Activated naive CD8-positive, alpha-beta T cell treated with anti-CD3 and anti-CD28 coated beads, Interleukin-2, amount 50 U/mL, for 24 hours (primary cell): ENCODE measurements around the gene LSM5.

Experiments used
- ATAC-seq: fragments of 150-1000 bp; cut with Tn5 transposase; one replicate; pipeline ENCODE4 v1.10.0; 2021
- DNase-seq: peaks from one replicate; pipeline ENCODE4 v3.0.0; 2021
- H3K27ac Mint-ChIP-seq: one replicate; pipeline ENCODE4 v1.8.0; 2021; ENCODE audit warnings: mild to moderate bottlenecking, mixed read lengths
- H3K27me3 Mint-ChIP-seq: one replicate; pipeline ENCODE4 v1.8.0; 2021; ENCODE audit warnings: mixed read lengths
- H3K36me3 Mint-ChIP-seq: one replicate; pipeline ENCODE4 v1.8.0; 2021; ENCODE audit warnings: low read depth, mixed read lengths
- H3K4me1 Mint-ChIP-seq: one replicate; pipeline ENCODE4 v1.8.0; 2021; ENCODE audit warnings: mixed read lengths
- H3K4me3 Mint-ChIP-seq: one replicate; pipeline ENCODE4 v1.8.0; 2021; ENCODE audit warnings: mild to moderate bottlenecking, moderate library complexity, mixed read lengths
- H3K9me3 Mint-ChIP-seq: one replicate; pipeline ENCODE4 v1.8.0; 2021; ENCODE audit warnings: mixed read lengths

Gene LSM5

GRCh38 chr7:32490127-32490796 is at the start of gene LSM5:
Gene LSM5, minus strand, starts transcription at chr7:32490380. Its CDS starts 15 bp downstream, at chr7:32490365.
- DNase-seq, result peak; percentile 87
- peak; percentile 82 for ATAC-seq
- H3K4me1 Mint-ChIP-seq, result peaks cover 31% of the 10 kb centered on the region
- H3K27me3 Mint-ChIP-seq, result no peaks in the 10 kb centered on the region
- H3K4me3 Mint-ChIP-seq, result peak within 1 kb of the TSS; percentile 86
- H3K36me3 Mint-ChIP-seq, result peaks cover 24% of the 10 kb centered on the region
- H3K9me3 Mint-ChIP-seq, result no peaks in the 10 kb centered on the region
- peak within 1 kb of the TSS; percentile 88 for H3K27ac Mint-ChIP-seq

GRCh38 chr7:32539366-32539765 is 49.2 kb upstream of the LSM5 start:
- peaks cover 38% of the 10 kb centered on the region for H3K4me1 Mint-ChIP-seq
- no peak for DNase-seq
- ATAC-seq, result no peak
- H3K27ac Mint-ChIP-seq, result no peak overlapping the region
- no peaks in the 10 kb centered on the region for H3K27me3 Mint-ChIP-seq
- no peaks in the 10 kb centered on the region for H3K9me3 Mint-ChIP-seq
- no peak overlapping the region for H3K4me3 Mint-ChIP-seq
- H3K36me3 Mint-ChIP-seq, result peaks cover 28% of the 10 kb centered on the region

- ATAC-seq (no peak), DNase-seq (no peak)
- no peak overlapping the region for H3K4me3 Mint-ChIP-seq
- no peaks in the 10 kb centered on the region for H3K27me3 Mint-ChIP-seq
- H3K9me3 Mint-ChIP-seq, result no peaks in the 10 kb centered on the region
- H3K27ac Mint-ChIP-seq, result no peak overlapping the region
- peaks cover 40% of the 10 kb centered on the region for H3K4me1 Mint-ChIP-seq
- H3K36me3 Mint-ChIP-seq, result peaks cover 18% of the 10 kb centered on the region
These were observed 47.6 kb upstream of the LSM5 start for GRCh38 chr7:32537760-32538159.

- Mint-ChIP-seq H3K36me3 (peaks cover 21% of the 10 kb centered on the region), H3K4me1 (peaks cover 44% of the 10 kb centered on the region), H3K4me3 (no peak overlapping the region), H3K27me3 (no peaks in the 10 kb centered on the region), H3K27ac (peak overlapping the region; percentile 28), H3K9me3 (no peaks in the 10 kb centered on the region)
- DNase-seq, result no peak
- ATAC-seq, result peak; percentile 30
These were observed 46.4 kb upstream of the LSM5 start for GRCh38 chr7:32536585-32536984.

GRCh38 chr7:32536016-32536415 is 45.8 kb upstream of the LSM5 start:
- H3K4me1 Mint-ChIP-seq, result peaks cover 44% of the 10 kb centered on the region
- peaks cover 24% of the 10 kb centered on the region for H3K36me3 Mint-ChIP-seq
- ATAC-seq, result peak; percentile 55
- no peak for DNase-seq
- H3K27ac Mint-ChIP-seq, result peak overlapping the region; percentile 28
- no peaks in the 10 kb centered on the region for H3K27me3 Mint-ChIP-seq
- H3K9me3 Mint-ChIP-seq, result no peaks in the 10 kb centered on the region
- no peak overlapping the region for H3K4me3 Mint-ChIP-seq

GRCh38 chr7:32535162-32535702 is 45.1 kb upstream of the LSM5 start:
- Mint-ChIP-seq H3K27ac (peak overlapping the region; percentile 28), H3K36me3 (peaks cover 26% of the 10 kb centered on the region), H3K9me3 (no peaks in the 10 kb centered on the region), H3K4me3 (no peak overlapping the region), H3K4me1 (peaks cover 41% of the 10 kb centered on the region), H3K27me3 (no peaks in the 10 kb centered on the region)
- no peak for ATAC-seq
- no peak for DNase-seq

GRCh38 chr7:32533276-32534029 is 43.3 kb upstream of the LSM5 start:
- H3K4me1 Mint-ChIP-seq, result peaks cover 35% of the 10 kb centered on the region
- H3K27ac Mint-ChIP-seq, result no peak overlapping the region
- no peaks in the 10 kb centered on the region for H3K9me3 Mint-ChIP-seq
- peaks cover 22% of the 10 kb centered on the region for H3K36me3 Mint-ChIP-seq
- H3K27me3 Mint-ChIP-seq, result no peaks in the 10 kb centered on the region
- ATAC-seq, result no peak
- no peak for DNase-seq
- no peak overlapping the region for H3K4me3 Mint-ChIP-seq

GRCh38 chr7:32532716-32533115 is 42.5 kb upstream of the LSM5 start:
- DNase-seq (no peak), ATAC-seq (no peak)
- no peaks in the 10 kb centered on the region for H3K27me3 Mint-ChIP-seq
- H3K36me3 Mint-ChIP-seq, result peaks cover 25% of the 10 kb centered on the region
- no peak overlapping the region for H3K27ac Mint-ChIP-seq
- H3K4me1 Mint-ChIP-seq, result peaks cover 41% of the 10 kb centered on the region
- H3K4me3 Mint-ChIP-seq, result no peak overlapping the region
- no peaks in the 10 kb centered on the region for H3K9me3 Mint-ChIP-seq

GRCh38 chr7:32532086-32532485 is 41.9 kb upstream of the LSM5 start:
- H3K27ac Mint-ChIP-seq, result no peak overlapping the region
- DNase-seq (no peak), ATAC-seq (no peak)
- peaks cover 26% of the 10 kb centered on the region for H3K36me3 Mint-ChIP-seq
- peaks cover 45% of the 10 kb centered on the region for H3K4me1 Mint-ChIP-seq
- no peaks in the 10 kb centered on the region for H3K9me3 Mint-ChIP-seq
- H3K27me3 Mint-ChIP-seq, result no peaks in the 10 kb centered on the region
- no peak overlapping the region for H3K4me3 Mint-ChIP-seq

- Mint-ChIP-seq H3K27ac (no peak overlapping the region), H3K36me3 (peaks cover 24% of the 10 kb centered on the region), H3K9me3 (no peaks in the 10 kb centered on the region), H3K4me1 (peaks cover 39% of the 10 kb centered on the region), H3K27me3 (no peaks in the 10 kb centered on the region), H3K4me3 (no peak overlapping the region)
- ATAC-seq (no peak), DNase-seq (no peak)
These were observed 41.2 kb upstream of the LSM5 start for GRCh38 chr7:32531402-32531801.

GRCh38 chr7:32525839-32526238 is 35.7 kb upstream of the LSM5 start:
- Mint-ChIP-seq H3K27me3 (no peaks in the 10 kb centered on the region), H3K9me3 (peaks cover 13% of the 10 kb centered on the region), H3K27ac (no peak overlapping the region), H3K36me3 (peaks cover 31% of the 10 kb centered on the region), H3K4me3 (no peak overlapping the region), H3K4me1 (peaks cover 15% of the 10 kb centered on the region)
- ATAC-seq (no peak), DNase-seq (no peak)

GRCh38 chr7:32524631-32525030 is 34.5 kb upstream of the LSM5 start:
- H3K36me3 Mint-ChIP-seq, result peaks cover 42% of the 10 kb centered on the region
- no peak overlapping the region for H3K4me3 Mint-ChIP-seq
- no peak for DNase-seq
- ATAC-seq, result no peak
- H3K27me3 Mint-ChIP-seq, result no peaks in the 10 kb centered on the region
- no peak overlapping the region for H3K27ac Mint-ChIP-seq
- peaks cover 20% of the 10 kb centered on the region for H3K4me1 Mint-ChIP-seq
- H3K9me3 Mint-ChIP-seq, result peaks cover 20% of the 10 kb centered on the region

GRCh38 chr7:32522746-32523530 is 32.8 kb upstream of the LSM5 start:
- no peak overlapping the region for H3K27ac Mint-ChIP-seq
- ATAC-seq, result no peak

GRCh38 chr7:32519763-32520162 is 29.6 kb upstream of the LSM5 start:
- DNase-seq (no peak), ATAC-seq (no peak)
- peak overlapping the region; percentile 73 for H3K27ac Mint-ChIP-seq
- H3K9me3 Mint-ChIP-seq, result peaks cover 25% of the 10 kb centered on the region
- peaks cover 35% of the 10 kb centered on the region for H3K4me1 Mint-ChIP-seq
- H3K36me3 Mint-ChIP-seq, result peaks cover 74% of the 10 kb centered on the region
- H3K27me3 Mint-ChIP-seq, result no peaks in the 10 kb centered on the region
- no peak overlapping the region for H3K4me3 Mint-ChIP-seq

More at GRCh38 chr7:32522746-32523530, 32.8 kb upstream of the LSM5 start:
- no peak overlapping the region for H3K4me3 Mint-ChIP-seq
- H3K36me3 Mint-ChIP-seq, result peaks cover 50% of the 10 kb centered on the region
- H3K9me3 Mint-ChIP-seq, result peaks cover 21% of the 10 kb centered on the region
- no peaks in the 10 kb centered on the region for H3K27me3 Mint-ChIP-seq
- peaks cover 15% of the 10 kb centered on the region for H3K4me1 Mint-ChIP-seq
- DNase-seq, result no peak
